ENCODE measurements around the gene NRCAM.
"Not testable (repeated sequence)": the region's sequence is repeated elsewhere in the genome, so short reads cannot be mapped to it uniquely, and the experiment has no call there.

NRCAM gene

DNA sequence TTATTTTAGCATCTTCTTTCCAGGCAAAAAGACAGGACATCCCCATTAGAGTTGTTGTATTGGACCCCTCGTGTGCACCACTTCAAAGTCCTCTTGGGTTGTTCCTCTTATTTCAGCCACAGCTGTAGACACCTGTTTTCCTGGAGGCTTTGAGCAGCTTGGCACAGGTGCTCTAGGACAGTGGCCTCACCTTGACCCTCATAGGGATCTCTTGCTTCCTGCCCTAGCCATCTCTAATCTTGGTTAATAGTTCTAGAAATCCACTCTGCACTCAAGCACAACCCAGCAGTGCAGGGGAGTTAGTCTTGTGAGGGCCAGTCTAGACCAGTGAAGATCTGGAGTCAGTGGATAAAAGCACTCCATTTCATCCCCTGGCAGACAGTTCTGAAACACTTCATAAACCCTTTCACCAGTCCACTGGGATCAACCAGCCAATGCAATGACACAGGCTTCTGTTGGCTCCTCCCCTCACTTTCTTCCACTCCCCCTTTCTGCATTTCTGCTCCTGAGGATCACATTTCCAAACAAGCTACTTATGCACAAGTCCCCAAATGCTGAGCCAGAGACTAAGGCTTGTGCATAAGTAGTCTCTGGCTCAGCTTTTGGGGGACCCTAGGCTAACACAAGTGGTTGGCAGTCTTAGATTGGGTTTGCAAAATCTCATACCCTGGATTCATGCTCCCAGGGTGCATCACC lies 194.5 kb downstream of the NRCAM start:
- H3K4me3 ChIP-seq (ENCODE audit: low read length): no peak overlapping the region
- TF ChIP-seq, protein P1, sequence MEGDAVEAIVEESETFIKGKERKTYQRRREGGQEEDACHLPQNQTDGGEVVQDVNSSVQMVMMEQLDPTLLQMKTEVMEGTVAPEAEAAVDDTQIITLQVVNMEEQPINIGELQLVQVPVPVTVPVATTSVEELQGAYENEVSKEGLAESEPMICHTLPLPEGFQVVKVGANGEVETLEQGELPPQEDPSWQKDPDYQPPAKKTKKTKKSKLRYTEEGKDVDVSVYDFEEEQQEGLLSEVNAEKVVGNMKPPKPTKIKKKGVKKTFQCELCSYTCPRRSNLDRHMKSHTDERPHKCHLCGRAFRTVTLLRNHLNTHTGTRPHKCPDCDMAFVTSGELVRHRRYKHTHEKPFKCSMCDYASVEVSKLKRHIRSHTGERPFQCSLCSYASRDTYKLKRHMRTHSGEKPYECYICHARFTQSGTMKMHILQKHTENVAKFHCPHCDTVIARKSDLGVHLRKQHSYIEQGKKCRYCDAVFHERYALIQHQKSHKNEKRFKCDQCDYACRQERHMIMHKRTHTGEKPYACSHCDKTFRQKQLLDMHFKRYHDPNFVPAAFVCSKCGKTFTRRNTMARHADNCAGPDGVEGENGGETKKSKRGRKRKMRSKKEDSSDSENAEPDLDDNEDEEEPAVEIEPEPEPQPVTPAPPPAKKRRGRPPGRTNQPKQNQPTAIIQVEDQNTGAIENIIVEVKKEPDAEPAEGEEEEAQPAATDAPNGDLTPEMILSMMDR (conservative IDR thresholded peaks at IDR 0.05; ENCODE audit: low read depth, low read length): no peak
- DNase-seq (ENCODE audit: low read depth): no peak

DNA sequence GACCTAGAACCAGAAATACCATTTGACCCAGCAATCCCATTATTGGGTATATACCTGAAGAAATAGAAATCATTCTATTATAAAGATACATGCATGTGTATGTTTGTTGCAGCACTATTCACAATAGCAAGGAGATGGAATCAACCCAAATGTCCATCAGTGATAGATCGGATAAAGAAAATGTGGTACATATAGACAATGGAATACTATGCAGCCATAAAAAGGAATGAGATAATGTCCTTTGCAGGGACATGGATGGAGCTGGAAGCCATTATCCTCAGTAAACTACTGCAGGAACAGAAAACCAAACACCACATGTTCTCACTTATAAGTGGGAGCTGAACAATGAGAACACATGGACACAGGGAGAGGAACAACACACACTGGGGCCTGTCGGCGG lies 196.8 kb downstream of the NRCAM start:
- H3K4me3 ChIP-seq (ENCODE audit: low read length); DNase-seq (ENCODE audit: low read depth): not testable (repeated sequence)

DNA sequence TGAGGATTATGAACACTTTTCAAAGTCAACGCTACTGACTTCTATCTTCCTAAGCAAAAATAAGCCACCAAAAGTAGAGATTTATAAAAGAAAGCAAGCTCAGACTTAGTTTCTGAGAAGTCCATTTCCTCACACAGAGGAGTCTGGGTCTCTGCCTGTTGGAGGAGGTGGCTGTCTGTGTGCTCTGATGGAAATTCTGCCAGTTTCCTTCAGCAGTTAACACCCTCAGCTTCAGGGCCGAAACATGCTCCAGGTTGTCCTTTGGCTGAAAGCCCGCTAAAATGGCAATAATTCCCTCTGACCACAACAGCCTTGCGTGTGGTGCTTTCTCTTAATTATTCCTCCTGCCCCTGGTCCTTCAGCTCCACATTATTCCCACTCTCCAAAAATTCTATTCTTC lies 198.3 kb downstream of the NRCAM start:
- no peak for DNase-seq (ENCODE audit: low read depth)
- TF ChIP-seq, protein P1 (conservative IDR thresholded peaks at IDR 0.05; ENCODE audit: low read depth, low read length): no peak
- no peak overlapping the region for H3K4me3 ChIP-seq (ENCODE audit: low read length)

DNA sequence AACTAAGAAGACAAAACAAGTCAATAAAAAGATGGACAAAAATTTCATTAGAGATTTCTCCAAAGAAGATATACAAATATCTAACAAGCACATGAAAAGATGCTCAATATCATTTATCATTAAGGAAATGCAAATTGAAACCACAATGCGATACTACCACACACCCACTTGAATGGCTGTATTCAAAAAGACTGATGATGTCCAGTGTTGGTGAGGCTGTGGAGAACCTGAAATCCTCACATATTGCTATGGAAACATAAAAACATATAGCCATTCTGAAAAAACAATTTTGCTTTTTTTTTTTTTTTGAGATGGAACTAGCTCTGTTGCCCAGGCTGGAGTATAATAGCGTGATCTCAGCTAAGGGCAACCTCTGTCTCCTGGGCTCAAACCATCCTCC lies 202.0 kb downstream of the NRCAM start:
- H3K4me3 ChIP-seq (ENCODE audit: low read length): no peak overlapping the region
- TF ChIP-seq, protein P1 (conservative IDR thresholded peaks at IDR 0.05; ENCODE audit: low read depth, low read length): no peak
- DNase-seq (ENCODE audit: low read depth): no peak

DNA sequence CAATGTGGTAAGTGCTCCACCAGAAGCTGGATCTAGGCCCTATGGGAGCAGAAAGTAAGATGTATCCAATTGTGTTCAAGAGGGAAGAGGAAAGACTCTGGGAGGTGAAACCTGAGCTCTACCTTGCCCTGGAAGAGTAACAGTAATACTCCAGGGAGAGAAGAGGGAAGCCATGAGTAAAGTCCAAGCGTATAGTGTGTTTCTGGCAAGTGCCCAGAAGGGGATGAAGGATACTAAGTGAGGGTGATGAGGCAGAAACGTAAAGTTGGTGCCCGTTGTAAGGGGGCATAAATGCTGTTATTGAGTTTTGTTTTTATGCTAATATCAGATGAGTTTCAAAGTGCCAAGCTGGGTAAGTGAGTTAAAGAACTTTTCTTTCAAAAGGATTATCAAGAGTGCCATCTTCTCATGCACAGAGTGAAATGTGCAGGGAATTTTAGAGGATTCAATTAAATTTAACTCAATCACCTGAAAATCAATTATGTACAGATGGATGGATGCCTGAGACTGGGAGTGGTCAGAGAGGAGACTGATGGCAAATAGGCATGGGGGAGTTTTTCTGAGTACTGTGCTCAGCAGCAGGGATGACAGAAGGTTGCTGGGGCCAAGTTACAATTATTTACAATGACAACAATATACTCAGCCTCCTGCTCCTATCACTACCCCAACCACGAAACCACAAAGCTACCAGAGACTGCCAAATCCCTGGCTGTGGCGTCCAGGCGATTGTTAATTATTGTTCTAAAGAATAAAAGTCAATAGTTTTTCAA lies 202.8 kb downstream of the NRCAM start:
- TF ChIP-seq, protein P1 (conservative IDR thresholded peaks at IDR 0.05; ENCODE audit: low read depth, low read length): no peak
- peak; percentile 20 for DNase-seq (ENCODE audit: low read depth)
- no peak overlapping the region for H3K4me3 ChIP-seq (ENCODE audit: low read length)

DNA sequence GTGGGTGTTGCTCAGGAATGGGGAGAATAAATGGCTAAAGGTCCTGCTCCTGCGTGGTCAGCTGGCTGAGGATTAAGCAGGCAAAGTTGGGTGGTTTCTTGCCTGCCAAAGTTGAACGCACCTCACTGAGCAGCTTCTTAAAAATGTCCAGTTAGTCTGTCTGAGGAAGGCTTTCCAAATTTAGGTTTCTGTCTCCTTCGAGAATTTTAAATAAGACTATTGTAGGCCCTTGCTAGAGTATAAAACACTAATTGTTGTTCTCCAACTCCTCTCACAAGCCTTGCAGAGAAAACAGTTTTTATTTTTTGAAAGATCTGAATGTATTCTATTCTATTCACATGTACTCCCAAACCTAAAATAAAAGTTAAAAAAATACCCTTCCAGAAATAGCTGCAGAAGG lies 204.1 kb downstream of the NRCAM start:
- H3K4me3 ChIP-seq (ENCODE audit: low read length): no peak overlapping the region
- TF ChIP-seq, protein P1 (conservative IDR thresholded peaks at IDR 0.05; ENCODE audit: low read depth, low read length): no peak
- no peak for DNase-seq (ENCODE audit: low read depth)

DNA sequence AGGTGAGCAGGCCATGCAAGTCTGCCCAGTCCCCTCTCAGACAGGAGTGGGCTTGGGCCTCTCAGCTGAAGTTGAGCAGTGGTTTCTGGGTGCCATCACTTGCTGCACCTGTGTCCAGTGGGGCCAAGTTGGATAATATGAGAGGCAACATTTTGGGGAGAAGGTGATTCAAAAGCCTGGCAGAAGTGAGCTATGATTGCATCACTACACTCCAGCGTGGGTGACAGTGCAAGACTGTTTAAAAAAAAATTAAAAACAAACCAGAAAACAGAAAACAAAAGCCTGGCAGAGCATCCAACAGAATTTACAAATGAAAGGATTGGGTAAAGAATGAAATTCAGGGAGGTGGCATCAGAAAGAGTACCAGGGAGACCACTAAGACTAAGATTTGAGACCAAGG lies 204.5 kb downstream of the NRCAM start:
- no peak for DNase-seq (ENCODE audit: low read depth)
- H3K4me3 ChIP-seq (ENCODE audit: low read length): no peak overlapping the region
- TF ChIP-seq, protein P1 (conservative IDR thresholded peaks at IDR 0.05; ENCODE audit: low read depth, low read length): no peak

All from retinal pigment epithelial cell (primary cell).